HG02642 (cell line): ENCODE data around the gene PLTP.

ENCODE experiments used
- ATAC-seq: cut with Tn5 transposase; IDR thresholded peaks from one replicate; pipeline ENCODE4 v1.9.1; 2021; ENCODE audit warnings: mild to moderate bottlenecking; ENCODE audit not compliant: unreplicated experiment, poor library complexity

Gene PLTP

GRCh38 chr20:45921337-45922189 lies 9.6 kb upstream of the PLTP start:
- ATAC-seq = no peak

DNA sequence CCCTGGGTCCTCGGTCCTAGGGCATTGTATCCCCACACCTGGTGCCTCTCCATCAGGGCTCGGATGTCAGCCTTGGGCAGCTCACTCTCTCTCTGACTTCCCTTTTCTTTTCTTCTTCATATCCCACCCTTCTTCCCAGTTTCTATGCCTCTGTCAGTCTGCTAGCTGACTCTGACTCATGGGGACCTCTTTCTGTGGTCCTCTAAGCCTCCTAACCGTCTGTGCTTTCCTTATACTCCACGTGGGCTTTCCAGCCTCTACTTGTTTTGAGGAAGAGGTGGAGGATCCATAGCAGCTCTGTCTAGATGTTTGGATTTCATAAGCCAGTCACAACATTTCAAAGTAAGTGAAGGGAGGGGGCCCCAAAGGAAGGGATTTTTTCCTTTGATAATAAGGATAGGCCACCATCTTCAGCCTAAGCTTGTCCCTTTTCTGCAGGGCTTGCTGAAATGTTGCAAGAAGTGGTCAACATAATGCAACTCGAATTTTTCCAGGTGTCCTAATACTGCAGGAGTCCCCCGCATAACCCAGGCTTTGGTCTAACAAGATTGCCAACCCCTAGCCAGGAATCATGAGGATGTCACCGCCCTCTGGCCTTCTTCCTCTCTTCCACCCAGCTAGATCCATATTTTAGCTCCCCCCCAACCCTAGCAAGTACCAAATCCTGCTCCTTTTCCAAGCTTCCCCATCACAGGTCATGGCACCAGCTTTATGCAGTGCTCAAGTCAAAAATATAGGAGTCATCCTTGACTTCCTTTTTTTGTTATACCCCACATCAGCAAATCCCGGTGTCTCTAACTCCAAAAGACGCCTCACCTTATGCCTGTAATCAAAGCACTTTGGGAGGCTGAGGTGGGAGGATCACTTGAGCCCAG lies 8.7 kb upstream of the PLTP start:
- ATAC-seq = no peak

- ATAC-seq = no peak
Measured at GRCh38 chr20:45919542-45920399, 7.8 kb upstream of the PLTP start.

- no peak for ATAC-seq
Measured at GRCh38 chr20:45918779-45919537, 7.0 kb upstream of the PLTP start.

DNA sequence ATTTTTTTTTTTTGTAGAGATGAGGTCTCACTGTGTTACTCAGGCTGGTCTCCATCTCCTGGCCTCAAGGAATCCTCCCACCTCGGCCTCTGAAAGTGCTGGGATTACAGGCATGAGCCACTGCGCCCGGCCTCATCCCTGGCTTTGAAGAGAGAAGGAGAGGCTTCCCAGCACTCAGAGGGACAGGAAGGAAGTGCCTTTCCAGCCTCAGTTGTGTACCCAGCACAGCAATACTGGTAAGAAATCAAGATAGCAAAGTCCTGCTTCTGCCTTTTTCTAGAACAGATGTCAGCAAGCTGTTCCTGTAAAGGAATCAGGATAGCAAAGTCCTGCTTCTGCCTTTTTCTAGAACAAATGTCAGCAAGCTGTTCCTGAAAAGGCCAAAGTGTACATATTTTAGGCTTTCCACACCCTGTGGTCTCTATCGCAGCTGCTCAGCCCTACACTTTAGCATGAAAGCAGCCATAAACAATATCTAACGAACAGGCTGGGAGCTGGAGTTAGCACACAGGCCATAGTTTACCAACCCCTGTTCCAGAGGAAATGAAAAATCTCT lies 6.3 kb upstream of the PLTP start:
- ATAC-seq = no peak

- no peak for ATAC-seq
Measured at GRCh38 chr20:45917790-45918141, 5.8 kb upstream of the PLTP start.

- ATAC-seq = no peak
Measured at GRCh38 chr20:45913116-45913515, 1.2 kb upstream of the PLTP start.

- no peak for ATAC-seq
Measured at GRCh38 chr20:45912344-45912682, 358 bp upstream of the PLTP start.

DNA sequence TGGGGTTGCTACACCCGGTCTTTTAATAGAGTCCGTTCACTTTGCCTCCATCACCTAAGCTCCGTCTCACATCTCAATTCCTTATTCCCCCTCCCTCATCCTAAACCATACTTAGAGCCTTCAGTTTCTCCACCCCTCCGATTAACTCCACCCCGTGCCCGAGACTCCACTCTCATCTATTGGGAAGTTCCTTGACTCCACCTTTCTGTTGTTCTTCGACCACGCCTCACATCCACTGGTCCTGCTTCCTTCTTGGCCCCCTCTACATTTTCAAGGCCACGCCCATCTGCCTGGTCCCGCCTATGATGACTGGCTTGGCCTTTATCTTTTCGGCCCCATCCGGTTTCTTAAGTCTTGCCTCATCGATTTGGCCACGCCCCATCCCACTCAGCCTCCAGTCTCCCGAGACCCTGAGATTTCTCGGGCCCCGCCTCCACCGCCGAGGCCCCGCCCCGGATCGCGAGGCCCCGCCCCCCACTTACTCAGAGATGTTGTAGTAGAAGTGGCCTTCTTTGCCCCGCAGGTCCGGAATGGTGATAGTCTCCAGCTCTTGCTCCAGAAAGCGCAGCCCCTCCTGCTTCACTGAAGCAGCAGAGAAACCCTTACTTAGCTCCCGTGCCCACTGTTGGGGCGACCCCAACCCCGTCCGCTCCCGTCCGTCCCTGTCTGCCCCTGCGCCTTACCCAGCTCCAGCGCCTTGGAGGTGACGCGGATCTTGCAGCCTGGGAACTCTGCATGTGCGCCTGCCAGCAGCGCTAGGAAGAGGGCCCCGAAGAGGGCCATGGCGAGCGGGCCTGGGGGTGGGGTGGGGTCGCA lies 1.1 kb downstream of the PLTP start:
- peak; percentile 91 for ATAC-seq

DNA sequence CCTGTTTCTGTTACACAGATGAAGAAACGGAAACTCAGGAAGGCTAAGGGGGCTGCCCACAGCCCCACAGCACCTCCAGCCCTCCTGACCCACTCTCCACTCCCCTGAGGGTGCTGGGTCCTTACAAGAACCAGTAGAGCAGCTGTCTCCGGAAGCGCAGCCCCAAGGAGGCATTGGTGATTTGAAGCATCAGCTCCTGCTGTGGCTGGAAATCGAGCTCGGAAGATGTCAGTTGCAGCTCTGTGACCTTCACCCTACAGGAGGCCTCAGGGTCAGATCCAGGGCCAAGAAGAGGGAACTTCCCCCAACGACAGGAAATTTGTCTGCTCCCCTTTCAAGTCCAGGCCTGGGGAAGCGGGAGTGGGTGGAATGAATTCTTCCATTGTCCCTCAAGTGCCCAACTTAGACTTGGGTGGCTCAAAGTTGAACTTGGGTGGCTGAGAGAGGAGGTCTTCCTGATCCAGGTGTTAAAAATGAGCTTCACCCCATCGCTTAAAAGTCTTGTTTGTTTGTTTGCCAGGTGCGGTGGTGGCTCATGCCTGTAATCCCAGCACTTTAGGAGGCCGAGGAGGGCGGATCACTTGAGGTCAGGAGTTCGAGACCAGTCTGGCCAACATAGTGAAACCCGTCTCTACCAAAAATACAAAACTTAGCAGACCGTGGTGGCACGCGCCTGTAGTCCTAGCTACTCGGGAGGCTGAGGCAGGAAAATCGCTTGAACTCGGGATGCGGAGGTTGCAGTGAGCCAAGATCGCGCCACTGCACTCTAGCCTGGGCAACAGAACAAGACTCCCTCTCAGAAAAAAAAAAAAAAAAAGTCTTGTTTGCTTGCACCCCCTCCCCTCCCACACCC lies 1.9 kb downstream of the PLTP start:
- ATAC-seq = no peak

- no peak for ATAC-seq
Measured at GRCh38 chr20:45909336-45909808, 2.6 kb downstream of the PLTP start.

GRCh38 chr20:45908084-45908483 lies 3.9 kb downstream of the PLTP start:
- no peak for ATAC-seq

DNA sequence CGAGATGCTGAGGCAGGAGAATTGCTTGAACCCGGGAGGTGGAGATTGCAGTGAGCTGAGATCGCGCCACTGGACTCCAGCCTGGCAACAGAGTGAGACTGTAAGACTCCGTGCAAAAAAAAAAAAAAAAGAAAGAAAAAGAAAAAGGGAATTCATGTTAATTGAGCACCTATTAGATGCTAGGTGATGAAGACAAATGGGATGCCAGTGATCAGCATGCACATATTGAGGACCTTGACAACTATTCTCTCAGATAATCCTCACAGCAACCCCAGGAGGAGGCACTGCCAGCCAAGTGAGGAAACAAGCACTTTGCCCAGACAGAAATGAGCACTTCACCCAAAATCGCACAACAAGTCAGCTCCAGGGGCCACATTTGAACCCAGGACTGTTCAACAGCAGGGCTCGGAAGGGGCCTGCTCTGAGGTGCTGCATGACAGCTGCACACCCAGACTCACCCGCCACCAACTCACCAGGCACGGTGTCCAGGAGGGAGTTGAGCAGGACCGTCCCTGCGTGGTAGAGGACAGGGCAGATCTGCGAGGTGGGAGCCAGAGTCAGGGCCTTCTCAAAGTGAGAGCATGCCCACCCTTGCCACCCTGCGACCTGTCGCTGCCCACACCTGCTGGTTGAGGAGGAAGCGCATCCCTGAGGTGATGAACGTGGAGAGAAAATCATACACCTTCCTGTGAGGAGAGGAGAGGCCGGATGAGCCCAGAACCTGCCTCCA lies 4.6 kb downstream of the PLTP start:
- ATAC-seq = no peak

DNA sequence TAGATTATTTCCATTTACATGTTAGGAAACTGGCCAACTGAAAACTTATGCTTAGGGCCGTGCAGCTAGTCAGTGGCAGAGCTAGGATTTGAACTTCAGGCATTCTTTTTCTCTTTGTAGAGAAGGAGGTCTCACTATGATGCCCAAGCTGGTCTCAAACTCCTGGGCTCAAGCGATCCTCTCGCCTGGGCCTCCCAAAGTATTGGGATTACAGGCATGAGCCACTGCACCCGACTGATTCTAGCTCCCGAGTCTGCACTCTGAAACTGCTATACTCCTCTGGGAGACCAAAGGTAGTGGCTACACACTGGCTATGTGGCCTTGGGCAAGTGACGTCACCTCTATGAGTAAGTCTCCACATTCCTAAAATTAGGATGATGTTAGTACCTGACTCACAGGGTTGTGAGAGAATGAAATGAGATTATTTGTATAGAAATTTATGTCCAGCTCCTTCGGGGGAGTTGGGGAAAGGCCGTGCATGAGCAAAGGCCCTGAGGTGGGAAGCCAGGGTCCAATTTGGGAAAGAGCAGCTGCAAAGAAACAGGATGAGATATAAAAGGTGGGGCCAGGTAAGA lies 6.4 kb downstream of the PLTP start:
- ATAC-seq = no peak

GRCh38 chr20:45904583-45905504 lies 7.1 kb downstream of the PLTP start:
- ATAC-seq = no peak

GRCh38 chr20:45902199-45902701 lies 9.7 kb downstream of the PLTP start:
- ATAC-seq = no peak
